Activated T-cell treated with anti-CD3 and anti-CD28 coated beads, Interleukin-2, amount 50 U/mL, for 72 hours (primary cell): ENCODE measurements around the gene C1GALT1. TPM values are rescaled to one million over a fixed set of nuclear protein-coding genes. Genes with fewer than 3 reads are reported as not detected.

Source experiments
- ATAC-seq, 2 donors: fragments of 150-1000 bp; cut with Tn5 transposase; replicated peaks in 1 of 2; 2 replicates each; pipeline ENCODE4 v1.10.0; 2021; ENCODE audit warnings: moderate library complexity in 2 of 2, mild to moderate bottlenecking in 1 of 2
- DNase-seq, 2 donors: peaks; one replicate each; pipeline ENCODE4 v3.0.0; 2021 to 2022; ENCODE audit warnings: mixed read lengths in 1 of 2
- H3K27ac Mint-ChIP-seq: one replicate; pipeline ENCODE4 v1.8.0; 2022; ENCODE audit warnings: mild to moderate bottlenecking, moderate library complexity, mixed read lengths
- H3K27me3 Mint-ChIP-seq: one replicate; pipeline ENCODE4 v1.8.0; 2022; ENCODE audit warnings: low read depth, mixed read lengths
- H3K36me3 Mint-ChIP-seq, 2 donors: one replicate each; pipeline ENCODE4 v1.8.0; 2022; ENCODE audit warnings: mixed read lengths in 2 of 2, mild to moderate bottlenecking in 1 of 2; ENCODE audit not compliant: insufficient read depth in 2 of 2
- H3K4me1 Mint-ChIP-seq: one replicate; pipeline ENCODE4 v1.8.0; 2022; ENCODE audit warnings: low read depth, mixed read lengths
- H3K4me3 Mint-ChIP-seq, 2 donors: one replicate each; pipeline ENCODE4 v1.8.0; 2022; ENCODE audit warnings: mild to moderate bottlenecking in 2 of 2, mixed read lengths in 2 of 2, moderate library complexity in 2 of 2
- H3K9me3 Mint-ChIP-seq, 2 donors: one replicate each; pipeline ENCODE4 v1.8.0; 2022; ENCODE audit warnings: mixed read lengths in 2 of 2
- total RNA-seq, 2 donors: library from RNA; stranded (reverse); gene quantifications; one replicate each; pipeline ENCODE4 v1.2.3, GENCODE V29; 2022

The C1GALT1 gene
- total RNA-seq, 2 donors from 2014 or later = 31.0 to 31.8 TPM

GRCh38 chr7:7290429-7291122 lies 108.2 kb downstream of the C1GALT1 start:
- no peak overlapping the region for H3K4me3 Mint-ChIP-seq
- no peak for DNase-seq
- peaks cover 4% of the 10 kb centered on the region for H3K4me1 Mint-ChIP-seq
- peaks cover 4% of the 10 kb centered on the region in 2 donors for H3K9me3 Mint-ChIP-seq
- H3K36me3 Mint-ChIP-seq = peaks cover 0 to 4% of the 10 kb centered on the region in 2 donors
- no peak overlapping the region for H3K27ac Mint-ChIP-seq
- ATAC-seq = no peak
- H3K27me3 Mint-ChIP-seq = no peaks in the 10 kb centered on the region

GRCh38 chr7:7292085-7292484 lies 109.7 kb downstream of the C1GALT1 start:
- no peaks in the 10 kb centered on the region for H3K9me3 Mint-ChIP-seq
- H3K4me3 Mint-ChIP-seq = no peak overlapping the region
- no peaks in the 10 kb centered on the region for H3K36me3 Mint-ChIP-seq
- no peak for ATAC-seq
- peaks cover 4% of the 10 kb centered on the region for H3K4me1 Mint-ChIP-seq
- no peak for DNase-seq
- no peaks in the 10 kb centered on the region for H3K27me3 Mint-ChIP-seq
- H3K27ac Mint-ChIP-seq = no peak overlapping the region

- H3K27me3 Mint-ChIP-seq = no peaks in the 10 kb centered on the region
- no peaks in the 10 kb centered on the region for H3K9me3 Mint-ChIP-seq
- no peak for DNase-seq
- H3K4me3 Mint-ChIP-seq = no peak overlapping the region
- H3K4me1 Mint-ChIP-seq = peaks cover 4% of the 10 kb centered on the region
- no peak for ATAC-seq
- no peak overlapping the region for H3K27ac Mint-ChIP-seq
- no peaks in the 10 kb centered on the region for H3K36me3 Mint-ChIP-seq
These were observed 110.3 kb downstream of the C1GALT1 start for GRCh38 chr7:7292608-7293007.

- no peak for ATAC-seq
- Mint-ChIP-seq H3K27ac (no peak overlapping the region), H3K36me3 (no peaks in the 10 kb centered on the region), H3K27me3 (no peaks in the 10 kb centered on the region), H3K9me3 (no peaks in the 10 kb centered on the region), H3K4me3 (no peak overlapping the region), H3K4me1 (peaks cover 2% of the 10 kb centered on the region)
- DNase-seq = no peak
These were observed 110.7 kb downstream of the C1GALT1 start for GRCh38 chr7:7293092-7293491.

GRCh38 chr7:7294911-7295310 lies 112.6 kb downstream of the C1GALT1 start:
- no peak for ATAC-seq
- no peaks in the 10 kb centered on the region for H3K4me1 Mint-ChIP-seq
- no peaks in the 10 kb centered on the region for H3K9me3 Mint-ChIP-seq
- no peaks in the 10 kb centered on the region for H3K27me3 Mint-ChIP-seq
- H3K36me3 Mint-ChIP-seq = no peaks in the 10 kb centered on the region
- H3K4me3 Mint-ChIP-seq = no peak overlapping the region
- no peak for DNase-seq
- H3K27ac Mint-ChIP-seq = no peak overlapping the region
